DMS53 (cell line): ENCODE results near the gene INPP5D.
"Not testable (repeated sequence)": the region's sequence is repeated elsewhere in the genome, so short reads cannot be mapped to it uniquely, and the experiment has no call there.

ENCODE experiments used
- DNase-seq: peaks from one replicate; lab custom pipeline; 2025; lab: John Stamatoyannopoulos, UW

INPP5D gene

GRCh38 chr2:233053928-233054784 is 6.0 kb upstream of the INPP5D start:
- DNase-seq = peak; percentile 37

GRCh38 chr2:233055362-233055761 is 4.8 kb upstream of the INPP5D start:
- no peak for DNase-seq

GRCh38 chr2:233056961-233057605 is 3.1 kb upstream of the INPP5D start:
- no peak for DNase-seq

- no peak for DNase-seq
Measured at GRCh38 chr2:233058717-233059546, 1.2 kb upstream of the INPP5D start.

GRCh38 chr2:233059547-233059796 is 670 bp upstream of the INPP5D start:
- DNase-seq = no peak

GRCh38 chr2:233060501-233060979 is 398 bp downstream of the INPP5D start:
- DNase-seq = peak; percentile 46

- no peak for DNase-seq
Measured at GRCh38 chr2:233060980-233061590, 943 bp downstream of the INPP5D start.

- DNase-seq = no peak
Measured at GRCh38 chr2:233061591-233062450, 1.7 kb downstream of the INPP5D start.

GRCh38 chr2:233062451-233062850 is 2.3 kb downstream of the INPP5D start:
- no peak for DNase-seq

GRCh38 chr2:233062946-233063268 is 2.8 kb downstream of the INPP5D start:
- DNase-seq = no peak

- no peak for DNase-seq
Measured at GRCh38 chr2:233063269-233063975, 3.3 kb downstream of the INPP5D start.

GRCh38 chr2:233063976-233064411 is 3.9 kb downstream of the INPP5D start:
- DNase-seq = no peak

GRCh38 chr2:233064530-233065199 is 4.5 kb downstream of the INPP5D start:
- no peak for DNase-seq

- DNase-seq = not testable (repeated sequence)
Measured at GRCh38 chr2:233065200-233065589, 5.1 kb downstream of the INPP5D start.

GRCh38 chr2:233065954-233066470 is 5.9 kb downstream of the INPP5D start:
- DNase-seq = no peak

- no peak for DNase-seq
Measured at GRCh38 chr2:233068762-233069418, 8.7 kb downstream of the INPP5D start.

GRCh38 chr2:233072838-233073237 is 12.7 kb downstream of the INPP5D start:
- no peak for DNase-seq

- DNase-seq = no peak
Measured at GRCh38 chr2:233074106-233074505, 14.0 kb downstream of the INPP5D start.
